Activated T-helper 17 cell treated with anti-CD3 and anti-CD28 coated beads, Interleukin-2, amount 50 U/mL, for 72 hours (primary cell): ENCODE measurements around the gene RASA3. TPM values are rescaled to one million over a fixed set of nuclear protein-coding genes. Genes with fewer than 3 reads are reported as not detected.
"Not testable (repeated sequence)": the region's sequence is repeated elsewhere in the genome, so short reads cannot be mapped to it uniquely, and the experiment has no call there.

ENCODE experiments used
- ATAC-seq: fragments of 150-1000 bp; cut with Tn5 transposase; replicated peaks from 2 replicates; pipeline ENCODE4 v1.10.0; 2021; ENCODE audit warnings: mild to moderate bottlenecking, moderate library complexity
- H3K27ac Mint-ChIP-seq: one replicate; pipeline ENCODE4 v1.8.0; 2022; ENCODE audit warnings: mixed read lengths
- H3K27me3 Mint-ChIP-seq: one replicate; pipeline ENCODE4 v1.8.0; 2022; ENCODE audit warnings: mixed read lengths
- H3K36me3 Mint-ChIP-seq: one replicate; pipeline ENCODE4 v1.8.0; 2022; ENCODE audit warnings: low read depth, mild to moderate bottlenecking, mixed read lengths
- H3K4me1 Mint-ChIP-seq: one replicate; pipeline ENCODE4 v1.8.0; 2022; ENCODE audit warnings: mixed read lengths
- H3K4me3 Mint-ChIP-seq: one replicate; pipeline ENCODE4 v1.8.0; 2022; ENCODE audit warnings: mild to moderate bottlenecking, mixed read lengths
- H3K9me3 Mint-ChIP-seq: one replicate; pipeline ENCODE4 v1.8.0; 2022; ENCODE audit warnings: mixed read lengths
- total RNA-seq, 2 donors: library from RNA; stranded (reverse); gene quantifications; one replicate each; pipeline ENCODE4 v1.2.3, GENCODE V29; 2022

RASA3 gene
- total RNA-seq, 2 donors from 2014 or later: 18.4 to 62.5 TPM

DNA sequence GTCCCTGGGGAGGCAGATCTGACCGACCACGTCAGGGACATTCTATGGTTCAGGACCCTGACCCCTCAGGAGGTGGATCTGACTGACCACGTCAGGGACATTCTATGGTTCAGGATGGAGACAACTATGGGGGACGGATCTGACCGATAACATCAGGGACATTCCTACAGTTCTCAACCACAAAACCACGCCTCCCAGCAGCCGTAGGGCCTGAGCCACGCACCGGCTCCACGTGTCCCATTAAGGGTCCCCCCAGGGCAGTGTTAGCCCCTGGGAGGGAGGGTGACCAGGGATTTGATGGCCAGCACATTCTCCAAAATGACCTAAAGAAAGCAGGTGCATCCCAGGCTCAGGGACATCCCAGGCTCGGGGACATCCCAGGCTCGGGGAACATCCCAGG is 109.5 kb downstream of the RASA3 start:
- Mint-ChIP-seq H3K4me3 (no peak overlapping the region), H3K4me1 (no peaks in the 10 kb centered on the region), H3K36me3 (peaks cover 70% of the 10 kb centered on the region), H3K9me3 (no peaks in the 10 kb centered on the region), H3K27me3 (no peaks in the 10 kb centered on the region), H3K27ac (no peak overlapping the region)
- no peak for ATAC-seq

- H3K9me3 Mint-ChIP-seq: no peaks in the 10 kb centered on the region
- ATAC-seq: no peak
- H3K4me1 Mint-ChIP-seq: no peaks in the 10 kb centered on the region
- no peaks in the 10 kb centered on the region for H3K27me3 Mint-ChIP-seq
- H3K27ac Mint-ChIP-seq: no peak overlapping the region
- no peak overlapping the region for H3K4me3 Mint-ChIP-seq
- peaks cover 68% of the 10 kb centered on the region for H3K36me3 Mint-ChIP-seq
Observed at GRCh38 chr13:114022309-114022669, 110.1 kb downstream of the RASA3 start.

- ATAC-seq: peak; percentile 16
- Mint-ChIP-seq H3K36me3 (peaks cover 67% of the 10 kb centered on the region), H3K27me3 (no peaks in the 10 kb centered on the region), H3K9me3 (no peaks in the 10 kb centered on the region), H3K4me3 (no peak overlapping the region), H3K4me1 (no peaks in the 10 kb centered on the region), H3K27ac (peak overlapping the region; percentile 22)
Observed at GRCh38 chr13:114021464-114022308, 110.7 kb downstream of the RASA3 start.

- Mint-ChIP-seq H3K36me3 (peaks cover 68% of the 10 kb centered on the region), H3K4me1 (no peaks in the 10 kb centered on the region), H3K27ac (no peak overlapping the region), H3K4me3 (no peak overlapping the region), H3K27me3 (no peaks in the 10 kb centered on the region), H3K9me3 (no peaks in the 10 kb centered on the region)
- no peak for ATAC-seq
Observed at GRCh38 chr13:114020750-114021463, 111.5 kb downstream of the RASA3 start.

DNA sequence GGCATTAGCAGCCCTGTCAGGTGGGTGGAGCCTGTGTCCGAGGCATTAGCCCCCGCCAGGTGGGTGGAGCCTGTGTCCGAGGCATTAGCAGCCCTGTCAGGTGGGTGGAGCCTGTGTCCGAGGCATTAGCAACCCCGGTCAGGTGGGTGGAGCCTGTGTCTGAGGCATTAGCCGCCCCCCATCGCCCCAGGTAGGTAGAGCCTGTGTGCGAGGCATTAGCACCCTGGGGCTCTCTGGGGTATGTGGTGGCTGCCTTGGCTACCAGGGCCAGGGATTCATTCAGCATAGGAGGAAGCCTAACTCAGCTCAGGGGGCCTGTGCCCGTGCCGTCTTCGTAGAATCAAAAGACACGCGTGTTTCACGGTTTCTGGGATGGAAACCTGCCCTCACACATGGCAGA is 112.3 kb downstream of the RASA3 start:
- ATAC-seq: not testable (repeated sequence)

DNA sequence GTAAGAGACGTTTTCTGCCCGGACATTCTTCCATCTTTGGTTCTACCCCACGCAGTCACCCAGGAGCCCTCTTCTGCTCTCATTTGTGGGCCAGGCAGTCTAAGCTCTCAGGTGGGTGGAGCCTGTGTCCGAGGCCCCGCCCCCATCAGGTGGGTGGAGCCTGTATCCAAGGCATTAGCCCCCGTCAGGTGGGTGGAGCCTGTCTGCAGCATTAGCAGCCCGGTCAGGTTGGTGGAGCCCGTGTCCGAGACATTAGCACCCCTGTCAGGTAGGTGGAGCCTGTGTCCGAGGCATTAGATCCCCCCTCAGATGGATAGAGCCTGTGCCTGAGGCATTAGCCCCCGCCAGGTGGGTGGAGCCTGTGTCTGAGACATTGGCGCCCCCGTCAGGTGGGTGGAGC is 113.1 kb downstream of the RASA3 start:
- Mint-ChIP-seq H3K4me1 (no peaks in the 10 kb centered on the region), H3K27ac (no peak overlapping the region), H3K4me3 (no peak overlapping the region), H3K9me3 (no peaks in the 10 kb centered on the region), H3K36me3 (peaks cover 69% of the 10 kb centered on the region), H3K27me3 (no peaks in the 10 kb centered on the region)
- peak; percentile 31 for ATAC-seq

More for the DNA sequence above, 112.3 kb downstream of the RASA3 start:
- not testable (repeated sequence) for H3K4me3 Mint-ChIP-seq, H3K27ac Mint-ChIP-seq, H3K4me1 Mint-ChIP-seq, H3K9me3 Mint-ChIP-seq, H3K27me3 Mint-ChIP-seq
- H3K36me3 Mint-ChIP-seq: peaks cover 68% of the 10 kb centered on the region

GRCh38 chr13:114018461-114019055 is 113.9 kb downstream of the RASA3 start:
- Mint-ChIP-seq H3K9me3 (no peaks in the 10 kb centered on the region), H3K4me3 (no peak overlapping the region), H3K4me1 (no peaks in the 10 kb centered on the region), H3K36me3 (peaks cover 62% of the 10 kb centered on the region), H3K27ac (no peak overlapping the region), H3K27me3 (no peaks in the 10 kb centered on the region)
- ATAC-seq: no peak

DNA sequence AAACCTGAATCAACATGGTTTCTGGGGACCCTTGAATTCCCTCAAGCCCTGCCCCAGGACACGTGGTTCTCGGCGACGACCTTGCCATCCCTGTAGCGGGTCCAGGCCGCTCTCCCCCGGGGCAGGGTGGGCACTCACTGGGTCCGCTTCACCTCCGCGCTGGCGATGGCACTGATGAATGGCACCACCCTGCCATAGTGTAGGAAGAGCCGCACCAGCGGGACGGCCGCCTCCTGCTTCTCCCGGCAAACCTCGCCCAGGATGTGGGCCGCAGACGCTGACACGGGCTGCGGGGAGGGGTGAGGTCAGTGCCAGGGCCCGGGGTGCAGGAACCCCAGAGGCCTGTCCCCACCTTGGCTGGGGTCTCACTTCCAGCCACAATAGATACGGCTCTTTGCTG is 114.5 kb downstream of the RASA3 start:
- ATAC-seq: no peak
- Mint-ChIP-seq H3K9me3 (no peaks in the 10 kb centered on the region), H3K27me3 (no peaks in the 10 kb centered on the region), H3K4me3 (no peak overlapping the region), H3K27ac (no peak overlapping the region), H3K4me1 (no peaks in the 10 kb centered on the region), H3K36me3 (peaks cover 62% of the 10 kb centered on the region)

DNA sequence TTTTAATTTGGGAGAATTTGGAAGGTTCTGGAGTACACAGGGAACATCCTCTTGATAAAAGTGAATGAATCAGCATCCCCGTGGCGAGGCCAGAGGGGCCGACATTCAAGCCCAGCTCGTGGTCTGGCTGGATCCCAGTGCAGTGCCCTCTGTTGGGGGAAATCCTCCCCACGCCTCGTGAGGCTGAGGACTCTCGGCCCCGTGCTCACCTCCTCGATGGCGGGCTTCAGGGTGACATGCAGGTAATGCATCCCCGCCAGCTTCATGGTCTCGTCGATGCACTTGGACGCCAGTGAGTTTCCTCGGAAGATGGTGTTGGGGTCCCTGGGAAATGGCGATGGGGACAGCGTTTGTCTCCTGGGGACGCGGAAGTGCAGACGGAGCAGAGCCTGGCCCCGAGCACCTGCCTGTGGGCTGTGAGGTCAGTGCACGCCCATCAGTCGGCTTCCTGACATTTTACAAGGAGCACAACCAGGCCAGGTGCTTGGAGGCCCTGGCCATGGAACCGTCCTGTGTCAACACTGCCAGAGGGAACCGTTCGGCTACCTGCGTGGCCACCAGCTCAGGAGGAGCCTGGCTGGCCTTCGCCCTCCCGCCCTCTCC is 115.3 kb downstream of the RASA3 start:
- Mint-ChIP-seq H3K27me3 (no peaks in the 10 kb centered on the region), H3K4me3 (no peak overlapping the region), H3K36me3 (peaks cover 62% of the 10 kb centered on the region), H3K27ac (peak overlapping the region; percentile 85), H3K4me1 (no peaks in the 10 kb centered on the region), H3K9me3 (no peaks in the 10 kb centered on the region)
- ATAC-seq: no peak

DNA sequence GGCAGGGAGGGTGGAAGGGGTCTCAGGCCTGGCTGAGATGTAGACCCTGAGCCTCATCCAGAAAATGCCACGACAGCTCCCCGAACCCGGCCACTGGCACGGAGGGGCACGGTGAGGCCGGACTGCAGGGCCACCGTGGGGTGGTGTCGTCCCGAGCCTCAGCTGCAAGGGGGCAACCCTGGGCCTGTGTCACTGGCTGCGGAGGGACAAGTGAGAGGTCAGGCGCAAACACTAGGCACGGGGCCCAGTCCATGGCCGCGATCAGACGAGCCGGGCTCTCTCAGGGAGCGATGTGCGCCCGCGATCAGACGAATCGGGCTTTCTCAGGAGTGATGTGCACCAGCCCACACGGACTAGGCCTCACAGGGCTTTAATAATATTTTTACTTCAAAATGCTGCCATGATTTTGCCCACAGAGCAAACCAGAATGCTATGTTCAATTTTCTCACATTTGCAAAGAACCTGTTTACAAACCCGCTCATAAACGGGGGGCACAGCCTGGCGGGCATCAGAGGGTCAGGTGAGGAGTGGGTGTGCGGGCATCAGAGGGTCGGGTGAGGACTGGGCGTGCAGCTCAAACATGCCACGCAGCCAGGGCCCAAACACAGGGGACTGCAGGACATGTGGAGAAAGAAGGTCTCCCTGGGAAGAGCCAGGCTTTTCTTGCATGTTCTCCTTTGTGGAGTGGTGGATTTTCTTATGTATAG is 115.9 kb downstream of the RASA3 start:
- no peak for ATAC-seq
- Mint-ChIP-seq H3K27ac (peak overlapping the region; percentile 85), H3K27me3 (no peaks in the 10 kb centered on the region), H3K4me3 (no peak overlapping the region), H3K36me3 (peaks cover 59% of the 10 kb centered on the region), H3K4me1 (no peaks in the 10 kb centered on the region), H3K9me3 (no peaks in the 10 kb centered on the region)

DNA sequence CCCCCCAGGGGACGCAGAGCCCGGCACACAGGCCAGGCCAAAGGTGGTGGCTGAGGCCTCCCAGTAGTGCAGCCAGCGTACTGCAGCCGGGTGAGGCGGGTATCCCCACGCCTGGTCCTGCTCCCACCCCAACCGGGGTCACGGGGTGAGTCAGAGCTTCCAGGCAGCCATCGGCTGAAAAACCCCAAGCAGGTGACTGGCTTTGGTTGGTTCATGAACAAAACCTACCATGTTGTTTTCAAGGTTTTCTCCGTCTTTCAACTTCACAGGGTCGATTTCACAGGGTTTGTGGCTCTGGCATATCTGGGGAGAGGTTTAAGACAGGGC is 116.5 kb downstream of the RASA3 start:
- Mint-ChIP-seq H3K27ac (peak overlapping the region; percentile 85), H3K36me3 (peaks cover 54% of the 10 kb centered on the region), H3K9me3 (no peaks in the 10 kb centered on the region), H3K4me3 (no peak overlapping the region), H3K4me1 (peaks cover 2% of the 10 kb centered on the region), H3K27me3 (no peaks in the 10 kb centered on the region)
- ATAC-seq: peak; percentile 64

- Mint-ChIP-seq H3K9me3 (no peaks in the 10 kb centered on the region), H3K27me3 (no peaks in the 10 kb centered on the region), H3K4me1 (peaks cover 4% of the 10 kb centered on the region), H3K27ac (peak overlapping the region; percentile 85), H3K4me3 (no peak overlapping the region), H3K36me3 (peaks cover 49% of the 10 kb centered on the region)
- ATAC-seq: no peak
Observed at GRCh38 chr13:114015111-114015968, 117.1 kb downstream of the RASA3 start.

GRCh38 chr13:114013952-114014629 is 118.3 kb downstream of the RASA3 start:
- H3K27ac Mint-ChIP-seq: no peak overlapping the region
- H3K4me1 Mint-ChIP-seq: peaks cover 4% of the 10 kb centered on the region
- H3K27me3 Mint-ChIP-seq: no peaks in the 10 kb centered on the region
- no peak for ATAC-seq
- no peak overlapping the region for H3K4me3 Mint-ChIP-seq
- peaks cover 54% of the 10 kb centered on the region for H3K36me3 Mint-ChIP-seq
- H3K9me3 Mint-ChIP-seq: no peaks in the 10 kb centered on the region
